Tongue (tissue), 2 donors: ENCODE measurements around the gene PCDHGA7. TPM values are rescaled to one million over a fixed set of nuclear protein-coding genes. Genes with fewer than 3 reads are reported as not detected.
"Not testable (repeated sequence)": the region's sequence is repeated elsewhere in the genome, so short reads cannot be mapped to it uniquely, and the experiment has no call there.

Source experiments
- DNase-seq: peaks from one replicate; pipeline ENCODE4 v3.0.0-alpha.2; 2015
- total RNA-seq: library from RNA; depleted of rRNA; stranded (reverse); fragments of >200 nt; gene quantifications from one replicate; pipeline ENCODE4 v1.2.3, GENCODE V29; 2014

PCDHGA7 gene
- total RNA-seq = 6.3 TPM

GRCh38 chr5:141382469-141383294 lies at the start of gene PCDHGA7:
PCDHGA7 (plus strand) TSS chr5:141382742; CDS start chr5:141382900, 158 bp downstream.
- peak; percentile 2 for DNase-seq

- DNase-seq = peak; percentile 59
These were observed 43.8 kb upstream of the PCDHGA7 start, which contains the start of gene PCDHGA2 for GRCh38 chr5:141338538-141339306. PCDHGA2 (plus strand) TSS chr5:141338760.

GRCh38 chr5:141340781-141341354 lies 41.7 kb upstream of the PCDHGA7 start:
- DNase-seq = not testable (repeated sequence)

- no peak for DNase-seq
These were observed 39.8 kb upstream of the PCDHGA7 start for GRCh38 chr5:141342773-141343172.

DNA sequence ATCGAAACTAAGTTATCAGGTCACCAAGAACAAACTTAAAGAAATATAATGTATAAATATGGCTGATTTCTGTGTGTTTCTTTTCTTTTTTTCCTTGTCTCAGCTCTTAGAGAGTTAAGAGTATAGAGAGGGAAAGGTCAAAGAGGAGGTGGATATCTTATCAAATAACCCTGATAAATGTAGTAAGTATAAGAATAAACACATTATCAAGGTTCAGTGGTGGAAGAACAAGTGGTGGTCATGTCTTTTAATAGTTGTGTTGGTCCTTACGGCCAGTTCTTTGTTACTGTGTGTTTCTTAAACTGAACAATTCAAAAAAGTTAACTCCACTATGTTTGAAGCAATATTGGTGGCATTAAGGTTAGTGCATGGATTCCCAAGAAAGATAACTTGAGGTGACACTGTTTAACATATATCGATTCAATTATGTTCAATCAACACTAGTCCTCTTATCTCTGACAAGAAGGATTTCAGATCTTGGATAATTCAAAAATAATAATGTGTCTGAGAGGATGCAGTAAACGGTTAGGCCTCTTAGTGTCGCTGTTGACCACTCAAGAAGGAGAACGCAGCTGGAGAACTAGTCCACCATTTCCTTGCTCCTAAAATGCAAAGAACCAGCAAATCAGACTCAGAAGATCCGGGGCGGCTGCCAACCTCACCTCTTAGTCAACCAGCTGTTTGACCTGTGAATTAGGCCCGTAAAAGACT lies 39.1 kb upstream of the PCDHGA7 start, which contains the start of gene PCDHGA3:
Gene PCDHGA3, plus strand, starts transcription at position 588 of the 711 bp plus-strand sequence. CDS start 205 bp downstream, outside the sequence.
- peak; percentile 20 for DNase-seq

- no peak for DNase-seq
These were observed 38.5 kb upstream of the PCDHGA7 start for GRCh38 chr5:141343953-141344463.

GRCh38 chr5:141345327-141345726 lies 37.2 kb upstream of the PCDHGA7 start:
- no peak for DNase-seq

DNA sequence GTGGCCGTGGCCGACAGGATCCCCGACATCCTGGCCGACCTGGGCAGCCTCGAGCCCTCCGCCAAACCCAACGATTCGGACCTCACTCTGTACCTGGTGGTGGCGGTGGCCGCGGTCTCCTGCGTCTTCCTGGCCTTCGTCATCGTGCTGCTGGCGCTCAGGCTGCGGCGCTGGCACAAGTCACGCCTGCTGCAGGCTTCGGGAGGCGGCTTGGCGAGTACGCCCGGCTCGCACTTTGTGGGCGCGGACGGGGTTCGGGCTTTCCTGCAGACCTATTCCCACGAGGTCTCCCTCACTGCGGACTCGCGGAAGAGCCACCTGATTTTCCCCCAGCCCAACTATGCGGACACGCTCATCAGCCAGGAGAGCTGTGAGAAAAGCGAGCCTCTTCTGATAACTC lies 36.5 kb upstream of the PCDHGA7 start:
- DNase-seq = not testable (repeated sequence)

DNA sequence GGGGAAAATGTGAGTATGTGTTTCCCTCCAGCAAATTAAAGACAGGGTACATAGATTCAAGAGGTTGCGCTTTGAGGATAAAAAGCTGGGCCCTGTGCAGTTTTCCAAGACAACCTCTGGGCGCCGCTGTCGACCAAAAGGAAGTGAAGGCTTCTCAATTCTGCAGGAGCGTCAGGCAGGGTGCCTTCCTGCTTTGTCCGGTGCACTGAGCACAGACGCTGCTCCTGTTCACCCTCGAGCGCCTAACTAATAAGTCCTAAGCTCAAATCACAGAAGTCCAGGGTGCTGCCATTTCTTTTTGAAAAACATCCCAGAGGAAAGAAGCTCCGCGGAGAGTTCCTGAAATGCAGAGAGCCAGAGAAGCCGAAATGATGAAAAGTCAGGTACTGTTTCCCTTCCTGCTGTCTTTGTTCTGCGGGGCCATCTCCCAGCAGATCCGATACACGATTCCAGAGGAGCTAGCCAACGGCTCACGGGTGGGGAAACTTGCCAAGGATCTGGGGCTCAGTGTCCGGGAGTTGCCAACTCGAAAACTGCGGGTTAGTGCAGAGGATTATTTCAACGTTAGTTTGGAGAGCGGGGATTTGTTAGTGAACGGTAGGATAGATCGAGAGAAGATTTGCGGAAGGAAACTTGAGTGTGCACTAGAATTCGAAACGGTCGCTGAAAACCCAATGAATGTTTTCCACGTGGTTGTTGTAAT lies 32.5 kb upstream of the PCDHGA7 start, which contains the start of gene PCDHGB1:
Gene PCDHGB1, plus strand, starts transcription at position 183 of the 703 bp plus-strand sequence. Its CDS starts 162 bp downstream, at position 345.
- peak; percentile 21 for DNase-seq

DNA sequence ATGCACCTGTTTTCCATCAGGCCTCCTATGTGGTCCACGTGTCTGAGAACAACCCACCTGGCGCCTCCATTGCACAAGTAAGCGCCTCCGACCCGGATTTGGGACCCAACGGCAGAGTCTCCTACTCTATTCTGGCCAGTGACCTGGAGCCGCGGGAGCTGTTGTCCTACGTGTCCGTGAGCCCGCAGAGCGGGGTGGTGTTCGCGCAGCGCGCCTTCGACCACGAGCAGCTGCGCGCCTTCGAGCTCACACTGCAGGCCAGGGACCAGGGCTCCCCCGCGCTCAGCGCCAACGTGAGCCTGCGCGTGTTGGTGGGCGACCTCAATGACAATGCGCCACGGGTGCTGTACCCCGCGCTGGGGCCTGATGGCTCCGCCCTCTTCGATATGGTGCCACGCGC lies 31.0 kb upstream of the PCDHGA7 start:
- DNase-seq = no peak

- DNase-seq = peak; percentile 3
These were observed 27.6 kb upstream of the PCDHGA7 start, which contains the start of gene PCDHGA4 for GRCh38 chr5:141354900-141355469. PCDHGA4 (plus strand) TSS chr5:141355021; CDS start chr5:141355108, 87 bp downstream.

GRCh38 chr5:141355641-141356040 lies 26.9 kb upstream of the PCDHGA7 start:
- no peak for DNase-seq

DNA sequence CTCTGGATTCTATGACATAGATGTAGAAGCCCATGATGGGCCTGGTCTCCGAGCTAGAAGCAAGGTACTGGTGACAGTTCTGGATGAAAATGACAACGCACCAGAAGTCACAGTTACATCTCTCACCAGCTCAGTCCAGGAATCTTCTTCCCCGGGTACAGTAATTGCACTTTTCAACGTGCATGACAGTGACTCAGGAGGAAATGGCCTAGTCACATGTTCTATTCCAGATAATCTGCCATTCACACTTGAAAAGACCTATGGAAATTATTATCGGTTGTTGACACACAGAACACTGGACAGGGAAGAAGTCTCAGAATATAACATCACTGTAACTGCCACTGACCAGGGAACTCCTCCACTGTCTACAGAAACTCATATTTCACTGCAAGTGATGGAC lies 26.4 kb upstream of the PCDHGA7 start:
- DNase-seq = no peak

DNA sequence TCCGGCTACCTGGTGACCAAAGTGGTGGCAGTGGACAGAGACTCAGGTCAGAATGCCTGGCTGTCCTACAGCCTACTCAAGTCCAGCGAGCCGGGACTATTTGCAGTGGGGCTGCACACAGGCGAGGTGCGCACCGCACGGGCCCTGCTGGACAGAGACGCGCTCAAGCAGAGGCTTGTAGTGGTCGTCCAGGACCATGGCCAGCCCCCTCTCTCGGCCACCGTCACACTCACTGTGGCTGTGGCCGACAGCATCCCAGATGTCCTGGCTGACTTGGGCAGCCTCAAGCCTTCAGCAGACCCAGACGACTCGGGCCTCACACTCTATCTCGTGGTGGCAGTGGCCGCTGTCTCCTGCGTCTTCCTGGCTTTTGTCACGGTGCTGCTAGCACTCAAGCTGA lies 25.6 kb upstream of the PCDHGA7 start:
- DNase-seq = no peak

- DNase-seq = peak; percentile 19
These were observed 22.6 kb upstream of the PCDHGA7 start, which contains the start of gene PCDHGB2 for GRCh38 chr5:141359790-141360426. PCDHGB2 (plus strand) TSS chr5:141359994; CDS start chr5:141360136, 142 bp downstream.

DNA sequence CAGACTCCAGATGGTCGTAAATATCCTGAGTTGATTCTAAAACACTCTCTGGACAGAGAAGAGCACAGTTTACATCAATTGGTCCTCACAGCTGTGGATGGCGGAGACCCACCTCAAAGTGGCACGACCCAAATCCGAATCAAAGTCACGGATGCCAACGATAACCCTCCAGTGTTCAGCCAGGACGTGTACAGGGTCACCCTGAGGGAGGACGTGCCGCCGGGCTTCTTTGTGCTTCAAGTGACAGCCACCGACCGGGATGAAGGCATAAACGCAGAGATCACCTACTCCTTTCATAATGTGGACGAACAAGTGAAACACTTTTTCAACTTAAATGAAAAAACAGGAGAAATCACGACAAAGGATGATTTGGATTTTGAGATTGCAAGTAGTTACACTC lies 21.9 kb upstream of the PCDHGA7 start:
- no peak for DNase-seq

DNA sequence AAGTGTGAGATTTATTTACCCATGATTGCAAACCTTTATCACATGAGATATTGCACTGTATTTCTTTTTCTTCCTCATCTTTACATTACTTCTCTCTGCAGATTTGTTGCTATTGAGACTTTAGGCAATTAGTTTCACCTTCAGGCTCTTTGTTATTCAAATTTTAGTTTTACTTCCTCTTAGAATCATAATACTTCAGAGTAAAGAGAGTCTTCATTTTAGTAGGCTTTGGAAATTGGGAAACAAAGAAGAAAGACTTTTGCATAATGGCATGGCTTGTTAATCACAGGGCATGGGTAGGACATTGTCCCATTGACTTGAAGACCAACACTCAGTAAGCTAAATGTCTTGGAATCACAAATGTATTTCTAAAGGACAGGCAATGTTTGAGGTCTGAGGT lies 19.8 kb upstream of the PCDHGA7 start:
- no peak for DNase-seq

- DNase-seq = peak; percentile 8
These were observed 18.4 kb upstream of the PCDHGA7 start, which contains the start of gene PCDHGA5 for GRCh38 chr5:141363952-141364660. PCDHGA5 (plus strand) TSS chr5:141364162; CDS start chr5:141364331, 169 bp downstream.
